ENCODE measurements around the gene ABHD5.
"Not testable (repeated sequence)": the region's sequence is repeated elsewhere in the genome, so short reads cannot be mapped to it uniquely, and the experiment has no call there.

The ABHD5 gene

DNA sequence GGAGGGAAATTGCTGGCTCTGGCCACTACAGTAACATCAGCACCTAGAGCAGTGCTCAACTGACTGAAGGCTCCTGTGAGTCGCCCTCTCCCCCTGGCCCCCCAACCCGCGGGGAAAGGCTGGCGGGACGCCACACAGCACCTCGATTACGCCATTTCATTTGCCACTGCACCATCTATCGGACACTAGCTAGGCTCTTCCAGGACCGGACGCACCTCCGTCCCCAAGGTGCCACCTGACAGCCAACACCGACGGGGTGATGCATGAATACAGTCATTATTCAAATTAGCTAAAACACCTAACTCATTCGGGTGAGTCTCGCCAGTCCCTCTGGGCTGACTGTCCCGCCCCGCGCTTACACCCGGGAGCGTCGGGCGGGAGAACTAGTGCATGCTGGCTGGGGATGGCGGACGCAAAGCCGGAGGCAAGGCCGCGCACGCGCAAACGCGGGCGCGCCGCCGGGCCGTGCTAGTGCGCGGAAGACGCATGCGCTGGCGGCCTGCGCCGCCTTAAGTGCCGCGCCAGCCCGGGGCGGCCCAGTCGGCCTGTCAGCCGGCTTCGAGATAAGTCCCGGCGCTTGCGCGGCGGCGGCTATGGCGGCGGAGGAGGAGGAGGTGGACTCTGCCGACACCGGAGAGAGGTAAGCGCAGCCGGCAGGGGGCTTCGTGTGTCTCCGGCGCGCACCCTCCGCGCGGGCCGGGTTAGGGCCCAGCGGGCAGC, at the start of gene ABHD5:
TSS of gene ABHD5 (plus strand) at position 539 of the 720 bp plus-strand sequence. CDS start at position 594, 55 bp downstream.
- Histone ChIP-seq H3K4me3 (ENCODE audit: low read depth, low read length) (peak within 1 kb of the TSS; percentile 91), H3K27ac (ENCODE audit: low read depth, low read length) (peak within 1 kb of the TSS; percentile 43), H3K27me3 (ENCODE audit: insufficient read depth, low read length) (no peaks in the 10 kb centered on the region), H2AFZ (ENCODE audit: low read length, unreplicated experiment) (peak within 1 kb of the TSS; percentile 92), H3K4me1 (ENCODE audit: control insufficient read depth, insufficient read depth, low read length, unreplicated experiment) (peaks cover 38% of the 10 kb centered on the region), H3K36me3 (ENCODE audit: insufficient read depth, low read length) (no peaks in the 10 kb centered on the region), H3K79me2 (ENCODE audit: control insufficient read depth, insufficient read depth, low read length, unreplicated experiment) (peaks cover 36% of the 10 kb centered on the region)

DNA sequence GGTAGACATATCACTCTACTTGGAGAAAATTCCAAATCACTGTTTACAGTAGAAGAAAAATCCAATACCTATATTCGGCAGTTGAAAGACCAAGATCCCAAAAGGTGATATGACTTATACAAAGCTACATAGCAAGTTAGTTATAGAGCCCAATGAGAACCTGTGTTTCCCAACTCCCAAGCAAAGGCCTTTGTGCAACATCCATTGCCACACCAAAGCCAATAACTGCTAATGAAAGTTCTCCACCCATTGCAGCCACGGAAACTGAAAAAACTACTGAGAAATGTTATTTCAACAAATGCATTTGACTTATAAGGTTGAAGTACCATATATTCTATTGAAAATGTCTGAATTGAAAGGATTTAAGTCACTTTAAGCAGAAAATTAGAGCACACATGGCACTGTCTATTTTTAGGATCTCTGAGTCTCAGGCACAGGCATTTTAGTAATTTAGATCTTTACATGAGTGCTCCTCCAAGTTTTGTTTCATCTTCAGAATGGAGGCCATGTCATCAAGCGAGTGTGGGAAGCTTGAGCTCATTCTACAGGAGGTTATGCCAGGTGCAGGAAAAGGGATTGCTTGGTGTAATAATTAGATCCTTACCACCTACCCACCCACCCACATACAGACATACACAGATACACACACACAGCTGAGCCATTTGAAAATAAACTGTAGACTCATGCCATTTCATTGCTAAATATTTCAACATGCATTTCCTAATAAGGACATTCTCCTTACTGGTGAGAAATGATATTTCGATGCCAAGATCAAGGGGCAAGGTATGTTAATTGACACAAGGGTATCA, 49.2 kb upstream of the ABHD5 start:
- no peaks in the 10 kb centered on the region for H3K79me2 ChIP-seq (ENCODE audit: control insufficient read depth, insufficient read depth, low read length, unreplicated experiment)
- H3K27ac ChIP-seq (ENCODE audit: low read depth, low read length): 0 out of 2 replicates have a peak overlapping the region, but pooled peaks have one; percentile 19
- H2AFZ ChIP-seq (ENCODE audit: low read length, unreplicated experiment): no peak overlapping the region
- no peak overlapping the region for H3K4me3 ChIP-seq (ENCODE audit: low read depth, low read length)
- no peaks in the 10 kb centered on the region for H3K27me3 ChIP-seq (ENCODE audit: insufficient read depth, low read length)
- no peaks in the 10 kb centered on the region for H3K36me3 ChIP-seq (ENCODE audit: insufficient read depth, low read length)
- H3K4me1 ChIP-seq (ENCODE audit: control insufficient read depth, insufficient read depth, low read length, unreplicated experiment): peaks cover 28% of the 10 kb centered on the region

DNA sequence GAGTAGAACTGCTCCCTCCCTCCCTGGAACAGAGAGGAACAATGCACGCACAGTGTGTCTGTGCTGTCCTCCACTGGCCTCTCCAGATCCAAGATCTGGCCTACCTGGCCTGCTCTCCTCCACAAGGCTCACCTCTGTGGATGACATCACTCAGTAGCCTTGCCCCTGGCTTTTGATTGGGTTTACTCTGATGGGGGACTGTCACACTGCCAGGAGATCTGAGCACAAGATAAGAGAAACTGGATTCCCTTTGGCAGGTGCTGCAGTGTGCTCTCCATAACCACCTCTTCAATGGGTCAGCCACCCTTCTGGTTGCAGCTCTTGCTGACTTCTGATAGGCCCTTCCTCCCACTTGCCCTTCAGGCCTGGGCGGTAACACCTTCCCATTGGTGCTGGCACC, 46.3 kb upstream of the ABHD5 start:
- peaks cover 20% of the 10 kb centered on the region for H3K4me1 ChIP-seq (ENCODE audit: control insufficient read depth, insufficient read depth, low read length, unreplicated experiment)
- H3K36me3 ChIP-seq (ENCODE audit: insufficient read depth, low read length): no peaks in the 10 kb centered on the region
- H3K27me3 ChIP-seq (ENCODE audit: insufficient read depth, low read length): no peaks in the 10 kb centered on the region
- H3K4me3 ChIP-seq (ENCODE audit: low read depth, low read length): no peak overlapping the region
- H2AFZ ChIP-seq (ENCODE audit: low read length, unreplicated experiment): no peak overlapping the region
- H3K27ac ChIP-seq (ENCODE audit: low read depth, low read length): no peak overlapping the region
- no peaks in the 10 kb centered on the region for H3K79me2 ChIP-seq (ENCODE audit: control insufficient read depth, insufficient read depth, low read length, unreplicated experiment)

DNA sequence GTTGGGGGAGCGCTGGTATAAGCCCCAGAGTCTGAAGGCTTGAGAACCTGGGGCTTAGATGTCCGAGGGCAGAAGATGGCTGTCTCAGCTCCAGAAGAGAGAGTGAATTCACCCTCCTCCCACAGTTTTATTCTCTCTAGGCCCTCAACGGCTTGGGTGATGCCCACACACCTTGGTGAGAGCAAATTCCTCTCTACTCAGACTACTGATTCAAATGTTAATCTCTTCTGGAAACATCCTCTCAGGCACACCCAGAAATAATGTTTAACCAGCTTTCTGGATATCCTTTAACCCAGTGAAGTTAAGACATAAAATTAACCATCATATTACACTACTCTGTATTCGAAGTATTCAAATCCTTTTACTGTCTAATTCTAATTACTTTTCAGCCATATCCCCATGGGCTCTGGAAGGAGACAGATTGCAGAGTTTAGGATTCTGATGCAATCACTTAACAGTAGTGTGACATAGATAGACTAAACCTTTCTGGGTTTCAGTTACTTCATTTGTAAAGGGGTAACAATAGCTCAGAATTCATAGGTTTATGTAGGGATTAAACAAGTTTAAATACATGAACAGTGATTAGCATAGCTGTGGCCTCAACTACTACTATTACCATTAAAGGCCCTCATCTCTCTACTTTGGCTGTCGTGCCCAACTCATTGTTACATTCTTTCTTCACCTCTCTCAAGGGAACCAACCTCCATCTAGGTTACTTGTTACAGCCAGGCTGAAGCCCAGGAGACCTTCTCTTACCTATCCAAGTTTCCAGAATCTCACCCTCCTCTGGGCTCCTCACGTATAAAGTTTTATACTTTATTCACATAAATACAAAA, 43.2 kb upstream of the ABHD5 start:
- Histone ChIP-seq H3K27ac (ENCODE audit: low read depth, low read length) (no peak overlapping the region), H3K79me2 (ENCODE audit: control insufficient read depth, insufficient read depth, low read length, unreplicated experiment) (no peaks in the 10 kb centered on the region), H3K36me3 (ENCODE audit: insufficient read depth, low read length) (no peaks in the 10 kb centered on the region), H3K4me3 (ENCODE audit: low read depth, low read length) (no peak overlapping the region), H3K4me1 (ENCODE audit: control insufficient read depth, insufficient read depth, low read length, unreplicated experiment) (peaks cover 11% of the 10 kb centered on the region), H2AFZ (ENCODE audit: low read length, unreplicated experiment) (no peak overlapping the region), H3K27me3 (ENCODE audit: insufficient read depth, low read length) (no peaks in the 10 kb centered on the region)

DNA sequence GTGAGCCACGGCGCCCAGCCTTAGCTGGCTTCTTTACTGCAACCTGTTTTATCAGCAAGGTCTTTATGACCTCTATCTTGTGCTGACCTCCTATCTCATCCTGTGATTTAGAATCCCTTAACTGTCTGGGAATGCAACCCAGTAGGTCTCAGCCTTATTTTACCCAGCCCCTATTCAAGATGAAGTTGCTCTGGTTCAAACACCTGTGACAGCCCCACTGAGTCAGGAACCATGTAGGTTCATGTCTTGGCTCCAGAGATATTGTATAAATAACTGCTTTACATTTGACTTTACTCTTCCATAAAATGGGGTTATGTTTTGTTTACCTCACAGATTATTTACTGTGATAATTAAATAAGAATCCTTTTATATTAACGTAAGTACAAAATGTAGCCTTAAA, 41.8 kb upstream of the ABHD5 start:
- Histone ChIP-seq H3K36me3 (ENCODE audit: insufficient read depth, low read length) (no peaks in the 10 kb centered on the region), H3K79me2 (ENCODE audit: control insufficient read depth, insufficient read depth, low read length, unreplicated experiment) (no peaks in the 10 kb centered on the region), H3K4me1 (ENCODE audit: control insufficient read depth, insufficient read depth, low read length, unreplicated experiment) (peaks cover 11% of the 10 kb centered on the region), H2AFZ (ENCODE audit: low read length, unreplicated experiment) (no peak overlapping the region), H3K4me3 (ENCODE audit: low read depth, low read length) (no peak overlapping the region), H3K27ac (ENCODE audit: low read depth, low read length) (no peak overlapping the region), H3K27me3 (ENCODE audit: insufficient read depth, low read length) (no peaks in the 10 kb centered on the region)

DNA sequence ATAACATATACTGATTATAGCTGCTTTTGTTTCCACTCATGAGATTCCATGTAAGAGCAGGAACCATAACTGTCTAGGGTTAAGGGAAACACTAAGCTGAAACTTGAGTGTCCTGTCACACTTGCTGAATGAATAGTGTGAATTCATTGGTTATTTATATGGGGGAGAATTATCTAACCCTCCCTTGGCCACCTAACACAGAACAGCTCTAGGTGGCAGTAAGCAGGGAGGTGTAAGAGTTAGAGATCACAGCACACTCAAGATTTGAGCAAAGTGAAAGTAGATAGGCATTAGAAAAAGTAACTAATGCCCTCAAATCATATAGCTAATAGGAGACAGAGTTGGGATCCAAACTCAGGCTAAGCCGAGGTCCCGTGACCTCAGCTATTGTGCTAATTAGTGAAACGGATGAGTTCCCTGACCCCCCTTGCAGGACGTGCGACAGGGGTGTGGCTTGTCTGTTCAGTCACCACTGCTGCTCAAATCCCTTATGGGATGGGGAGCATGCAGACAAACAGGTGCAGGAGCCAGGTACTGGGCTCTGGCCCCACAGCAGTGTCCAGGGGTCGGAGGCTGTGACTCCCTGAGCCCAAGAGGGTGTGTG, 41.3 kb upstream of the ABHD5 start:
- H2AFZ ChIP-seq (ENCODE audit: low read length, unreplicated experiment): no peak overlapping the region
- peaks cover 11% of the 10 kb centered on the region for H3K4me1 ChIP-seq (ENCODE audit: control insufficient read depth, insufficient read depth, low read length, unreplicated experiment)
- no peaks in the 10 kb centered on the region for H3K27me3 ChIP-seq (ENCODE audit: insufficient read depth, low read length)
- no peaks in the 10 kb centered on the region for H3K36me3 ChIP-seq (ENCODE audit: insufficient read depth, low read length)
- no peaks in the 10 kb centered on the region for H3K79me2 ChIP-seq (ENCODE audit: control insufficient read depth, insufficient read depth, low read length, unreplicated experiment)
- H3K4me3 ChIP-seq (ENCODE audit: low read depth, low read length): peak overlapping the region; percentile 28; the same call in 1 of the 2 replicates
- no peak overlapping the region for H3K27ac ChIP-seq (ENCODE audit: low read depth, low read length)

DNA sequence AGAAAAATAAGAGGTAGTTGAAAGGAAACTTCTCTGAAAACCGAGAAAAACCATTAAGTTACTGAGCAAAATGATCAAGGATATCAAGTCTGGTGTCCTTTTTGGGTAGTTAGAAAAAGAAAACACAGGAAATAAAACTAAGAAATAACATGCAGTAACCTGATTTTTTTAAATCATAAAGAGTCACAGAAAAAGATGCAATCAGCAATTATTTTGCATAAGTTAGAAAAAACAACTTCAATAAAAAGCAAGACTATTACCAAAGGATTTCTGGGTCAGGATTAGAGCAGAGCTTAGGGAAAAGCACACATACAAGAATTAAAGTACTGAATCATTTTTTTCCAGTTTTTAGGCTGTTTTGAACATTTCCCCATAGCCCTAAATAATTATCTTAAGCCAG, 40.4 kb upstream of the ABHD5 start:
- Histone ChIP-seq H3K4me1 (ENCODE audit: control insufficient read depth, insufficient read depth, low read length, unreplicated experiment) (peaks cover 11% of the 10 kb centered on the region), H3K27ac (ENCODE audit: low read depth, low read length) (no peak overlapping the region), H2AFZ (ENCODE audit: low read length, unreplicated experiment) (no peak overlapping the region), H3K27me3 (ENCODE audit: insufficient read depth, low read length) (no peaks in the 10 kb centered on the region), H3K36me3 (ENCODE audit: insufficient read depth, low read length) (no peaks in the 10 kb centered on the region), H3K4me3 (ENCODE audit: low read depth, low read length) (no peak overlapping the region), H3K79me2 (ENCODE audit: control insufficient read depth, insufficient read depth, low read length, unreplicated experiment) (no peaks in the 10 kb centered on the region)

DNA sequence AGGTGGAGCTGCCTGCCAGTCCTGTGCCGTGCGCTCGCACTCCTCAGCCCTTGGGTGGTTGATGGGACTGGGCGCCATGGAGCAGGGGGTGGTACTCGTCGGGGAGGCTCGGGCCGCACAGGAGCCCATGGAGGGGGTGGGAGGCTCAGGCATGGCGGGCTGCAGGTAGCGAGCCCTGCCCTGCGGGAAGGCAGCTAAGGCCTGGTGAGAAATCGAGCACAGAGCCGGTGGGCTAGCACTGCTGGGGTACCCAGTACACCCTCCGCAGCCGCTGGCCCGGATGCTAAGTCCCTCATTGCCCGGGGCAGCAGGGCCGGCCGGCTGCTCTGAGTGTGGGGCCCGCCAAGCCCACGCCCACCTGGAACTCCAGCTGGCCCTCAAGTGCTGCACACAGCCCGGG, 34.3 kb upstream of the ABHD5 start:
- H3K79me2 ChIP-seq (ENCODE audit: control insufficient read depth, insufficient read depth, low read length, unreplicated experiment); H2AFZ ChIP-seq (ENCODE audit: low read length, unreplicated experiment); H3K4me1 ChIP-seq (ENCODE audit: control insufficient read depth, insufficient read depth, low read length, unreplicated experiment); H3K27me3 ChIP-seq (ENCODE audit: insufficient read depth, low read length); H3K27ac ChIP-seq (ENCODE audit: low read depth, low read length); H3K36me3 ChIP-seq (ENCODE audit: insufficient read depth, low read length); H3K4me3 ChIP-seq (ENCODE audit: low read depth, low read length): not testable (repeated sequence)

DNA sequence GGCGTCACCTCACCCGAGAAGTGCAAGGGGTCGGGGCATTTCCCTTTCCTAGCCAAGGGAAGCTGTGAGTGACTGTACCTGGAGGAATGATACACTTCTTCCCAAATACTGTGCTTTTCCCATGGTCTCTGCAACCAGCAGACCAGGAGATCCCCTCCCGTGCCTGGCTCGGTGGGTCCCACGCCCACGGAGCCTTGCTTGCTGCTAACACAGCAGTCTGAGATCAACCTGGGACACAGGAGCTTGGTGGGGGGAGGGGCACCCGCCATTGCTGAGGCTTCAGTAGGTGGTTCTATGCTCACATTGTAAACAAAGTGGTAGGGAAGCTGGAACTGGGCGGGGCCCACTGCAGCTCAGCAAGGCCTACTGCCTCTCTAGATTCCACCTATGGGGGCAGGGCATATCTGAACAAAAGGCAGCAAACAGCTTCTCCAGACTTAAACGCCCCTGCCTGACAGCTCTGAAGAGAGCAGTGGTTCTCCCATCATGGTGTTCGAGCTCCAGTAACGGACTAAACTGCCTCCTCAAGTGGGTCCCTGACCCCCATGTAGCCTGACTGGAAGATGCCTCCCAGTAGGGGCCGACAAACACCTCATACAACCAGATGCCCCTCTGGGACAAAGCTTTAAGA, 31.4 kb upstream of the ABHD5 start:
- Histone ChIP-seq H2AFZ (ENCODE audit: low read length, unreplicated experiment) (no peak overlapping the region), H3K4me3 (ENCODE audit: low read depth, low read length) (no peak overlapping the region), H3K36me3 (ENCODE audit: insufficient read depth, low read length) (no peaks in the 10 kb centered on the region), H3K4me1 (ENCODE audit: control insufficient read depth, insufficient read depth, low read length, unreplicated experiment) (no peaks in the 10 kb centered on the region), H3K27ac (ENCODE audit: low read depth, low read length) (no peak overlapping the region), H3K79me2 (ENCODE audit: control insufficient read depth, insufficient read depth, low read length, unreplicated experiment) (no peaks in the 10 kb centered on the region), H3K27me3 (ENCODE audit: insufficient read depth, low read length) (no peaks in the 10 kb centered on the region)

DNA sequence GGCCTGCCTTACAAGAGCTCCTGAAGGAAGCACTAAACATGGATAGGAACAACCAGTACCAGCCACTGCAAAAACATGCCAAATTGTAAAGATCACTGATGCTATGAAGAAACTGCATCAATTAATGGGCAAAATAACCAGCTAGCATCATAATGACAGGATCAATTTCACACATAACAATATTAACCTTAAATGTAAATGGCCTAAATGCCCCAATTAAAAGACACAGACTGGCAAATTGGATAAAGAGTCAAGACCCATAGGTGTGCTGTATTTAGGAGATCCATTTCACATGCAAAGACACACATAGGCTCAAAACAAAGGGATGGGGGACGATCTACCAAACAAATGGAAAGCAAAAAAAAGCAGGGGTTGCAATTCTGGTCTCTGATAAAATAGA, 29.4 kb upstream of the ABHD5 start:
- H2AFZ ChIP-seq (ENCODE audit: low read length, unreplicated experiment); H3K27ac ChIP-seq (ENCODE audit: low read depth, low read length); H3K79me2 ChIP-seq (ENCODE audit: control insufficient read depth, insufficient read depth, low read length, unreplicated experiment); H3K27me3 ChIP-seq (ENCODE audit: insufficient read depth, low read length); H3K4me3 ChIP-seq (ENCODE audit: low read depth, low read length); H3K36me3 ChIP-seq (ENCODE audit: insufficient read depth, low read length); H3K4me1 ChIP-seq (ENCODE audit: control insufficient read depth, insufficient read depth, low read length, unreplicated experiment): not testable (repeated sequence)

All from ACC112 (cell line).